ENCODE data around the gene CHRDL2.

DNA sequence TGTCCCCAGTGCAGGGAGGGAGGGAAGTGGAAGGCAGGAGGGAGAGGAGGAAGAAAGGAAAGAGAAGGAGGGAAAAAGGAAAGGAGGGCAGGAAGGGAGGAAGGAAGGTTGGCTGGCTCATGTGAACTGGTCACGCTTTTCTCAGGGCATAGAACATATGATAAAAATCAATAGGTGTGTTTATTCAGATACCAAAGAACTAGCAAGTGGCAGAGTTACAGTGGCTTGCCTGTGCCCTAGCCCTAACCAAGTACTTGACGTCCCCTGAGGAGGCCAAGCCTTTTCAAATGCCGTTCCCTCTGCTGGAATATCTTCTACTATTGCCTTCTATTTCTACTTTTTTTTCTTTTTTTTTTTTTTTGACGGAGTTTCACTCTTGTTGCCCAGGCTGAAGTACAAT lies 33.5 kb downstream of the CHRDL2 start:
- TF ChIP-seq, protein P1, sequence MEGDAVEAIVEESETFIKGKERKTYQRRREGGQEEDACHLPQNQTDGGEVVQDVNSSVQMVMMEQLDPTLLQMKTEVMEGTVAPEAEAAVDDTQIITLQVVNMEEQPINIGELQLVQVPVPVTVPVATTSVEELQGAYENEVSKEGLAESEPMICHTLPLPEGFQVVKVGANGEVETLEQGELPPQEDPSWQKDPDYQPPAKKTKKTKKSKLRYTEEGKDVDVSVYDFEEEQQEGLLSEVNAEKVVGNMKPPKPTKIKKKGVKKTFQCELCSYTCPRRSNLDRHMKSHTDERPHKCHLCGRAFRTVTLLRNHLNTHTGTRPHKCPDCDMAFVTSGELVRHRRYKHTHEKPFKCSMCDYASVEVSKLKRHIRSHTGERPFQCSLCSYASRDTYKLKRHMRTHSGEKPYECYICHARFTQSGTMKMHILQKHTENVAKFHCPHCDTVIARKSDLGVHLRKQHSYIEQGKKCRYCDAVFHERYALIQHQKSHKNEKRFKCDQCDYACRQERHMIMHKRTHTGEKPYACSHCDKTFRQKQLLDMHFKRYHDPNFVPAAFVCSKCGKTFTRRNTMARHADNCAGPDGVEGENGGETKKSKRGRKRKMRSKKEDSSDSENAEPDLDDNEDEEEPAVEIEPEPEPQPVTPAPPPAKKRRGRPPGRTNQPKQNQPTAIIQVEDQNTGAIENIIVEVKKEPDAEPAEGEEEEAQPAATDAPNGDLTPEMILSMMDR (IDR thresholded peaks at IDR 0.05; ENCODE audit: low read length), result no peak
- no peak for TF ChIP-seq EZH2 (optimal IDR thresholded peaks at IDR 0.05; ENCODE audit: low read depth, low read length)
- no peak for TF ChIP-seq EZH2phosphoT487 (IDR thresholded peaks at IDR 0.05; ENCODE audit: low read length)

All from MM.1S (cell line).